Smooth muscle cell of the brain vasculature (primary cell): ENCODE data around the gene MCM3.

Experiments
- DNase-seq: peaks from one replicate; pipeline ENCODE4 v3.0.0-alpha.2; 2012; ENCODE audit warnings: low read depth, low spot score

Gene MCM3

DNA sequence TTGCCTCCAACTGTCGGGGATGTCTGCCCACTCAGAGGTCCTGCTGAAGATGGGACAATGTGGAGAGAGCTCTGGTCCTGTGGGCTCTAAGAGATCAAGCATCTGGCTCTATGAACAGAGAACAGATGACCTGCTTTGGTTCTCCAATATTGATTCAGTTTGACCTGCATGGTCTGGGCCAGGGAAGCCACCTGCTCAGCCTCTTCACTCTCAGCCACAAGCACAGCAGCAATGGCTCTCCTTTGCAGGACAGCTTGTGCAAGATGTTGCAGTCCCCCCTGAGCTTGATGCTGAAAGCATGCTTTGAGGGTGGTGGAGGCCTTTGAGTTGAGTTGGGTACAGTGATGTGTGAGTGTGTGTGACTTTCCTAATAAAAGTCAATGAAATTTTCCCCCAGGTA, 18.6 kb upstream of the MCM3 start:
- DNase-seq: no peak

- no peak for DNase-seq
Observed at GRCh38 chr6:52301326-52301725, 16.8 kb upstream of the MCM3 start.

DNA sequence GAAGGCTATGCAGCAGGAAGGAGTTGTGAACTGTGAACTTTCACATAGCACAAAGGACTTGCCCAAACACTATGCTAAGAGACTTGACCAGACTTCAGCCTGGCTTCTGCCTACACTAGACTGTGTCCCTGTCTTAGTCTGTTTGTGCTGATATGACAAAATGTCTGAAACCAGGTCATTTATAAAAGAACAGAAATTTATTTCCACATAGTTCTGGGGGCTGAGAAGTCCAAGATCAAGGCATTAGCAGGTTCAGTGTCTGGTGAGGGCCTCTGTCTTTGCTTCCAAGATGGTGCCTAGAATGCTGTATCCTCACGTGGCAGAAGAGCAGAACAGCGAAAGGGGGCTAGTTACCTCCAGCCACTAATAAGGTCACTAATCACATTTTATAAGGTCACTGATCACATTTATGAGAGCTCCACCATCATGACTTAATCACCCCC, 16.0 kb upstream of the MCM3 start:
- no peak for DNase-seq

DNA sequence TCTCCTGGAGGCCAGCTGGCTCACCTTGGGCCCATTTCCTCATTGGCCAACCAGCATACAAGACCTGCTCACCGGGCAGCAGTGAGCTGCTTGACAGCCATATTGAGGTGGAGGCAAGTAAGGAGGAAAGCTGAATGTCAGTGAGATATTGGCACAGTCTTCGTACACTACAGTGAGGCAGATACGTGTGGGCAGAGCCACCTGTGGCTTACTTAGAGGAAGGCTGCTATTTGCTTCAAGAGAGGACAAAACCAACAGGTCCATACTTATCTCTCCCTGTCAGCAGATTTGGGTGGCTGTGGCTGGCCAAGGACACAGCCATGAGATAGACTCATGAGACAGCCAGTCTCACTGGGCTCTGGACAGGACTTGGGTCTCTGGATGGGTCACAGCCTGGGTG, 15.1 kb upstream of the MCM3 start:
- no peak for DNase-seq

GRCh38 chr6:52297433-52297832, 12.9 kb upstream of the MCM3 start:
- no peak for DNase-seq

DNA sequence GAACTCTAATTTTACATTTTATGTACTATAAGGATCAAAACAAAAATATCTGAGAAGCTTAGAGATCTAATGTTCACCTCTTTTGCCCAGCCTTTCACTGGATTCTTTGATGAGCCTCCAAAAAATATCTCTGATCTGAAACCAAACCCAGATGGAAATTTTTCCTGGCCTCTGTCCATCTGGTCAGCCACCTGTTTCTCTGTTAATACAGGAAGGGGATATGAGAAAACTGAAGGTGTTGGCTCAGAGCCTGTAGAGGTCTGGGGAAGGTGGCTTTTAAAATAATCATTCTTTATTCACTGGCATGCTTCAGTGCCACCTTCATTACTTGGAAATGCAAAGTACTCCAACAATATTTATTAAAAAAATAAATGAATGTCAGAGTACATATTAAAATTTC, 8.5 kb upstream of the MCM3 start:
- no peak for DNase-seq

DNA sequence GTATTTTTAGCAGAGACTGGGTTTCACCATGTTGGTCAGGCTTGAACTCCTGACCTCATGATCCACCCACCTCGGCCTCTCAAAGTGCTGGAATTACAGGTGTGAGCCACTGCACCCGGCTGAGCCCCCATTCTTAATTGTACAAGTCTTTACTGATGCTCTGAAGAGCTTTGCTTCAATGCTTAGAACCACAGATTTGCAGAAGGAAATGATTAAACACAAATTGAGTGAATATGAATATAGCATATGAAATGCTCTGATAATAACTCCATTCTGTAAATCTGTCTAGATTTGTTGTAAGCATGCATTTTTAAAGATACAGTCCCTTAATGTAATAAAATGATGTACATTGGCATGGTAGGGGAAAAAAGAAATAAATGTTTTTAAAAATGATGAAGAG, 4.3 kb upstream of the MCM3 start:
- DNase-seq: no peak

DNA sequence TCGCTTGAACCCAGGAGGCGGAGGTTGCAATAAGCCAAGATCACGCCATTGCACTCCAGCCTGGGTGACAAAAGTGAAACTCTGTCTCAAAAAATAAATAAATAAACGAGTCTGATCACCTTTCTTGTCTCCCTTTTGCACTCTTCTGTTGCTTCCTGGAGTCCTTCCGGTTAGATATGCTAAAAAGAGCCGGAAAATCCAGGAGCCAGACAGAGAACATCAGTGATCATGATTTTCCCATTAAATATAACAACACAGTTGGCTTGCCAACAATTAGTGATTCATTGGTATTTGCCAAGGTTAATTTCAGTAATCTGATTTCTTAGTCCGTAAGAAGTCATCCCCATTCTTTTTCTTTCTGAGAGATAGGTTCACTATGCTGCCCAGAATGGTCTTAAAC, 3.7 kb upstream of the MCM3 start:
- DNase-seq: no peak

- peak; percentile 36 for DNase-seq
Observed at GRCh38 chr6:52286798-52287432, 2.4 kb upstream of the MCM3 start.

- no peak for DNase-seq
Observed at GRCh38 chr6:52285177-52286068, 881 bp upstream of the MCM3 start.

DNA sequence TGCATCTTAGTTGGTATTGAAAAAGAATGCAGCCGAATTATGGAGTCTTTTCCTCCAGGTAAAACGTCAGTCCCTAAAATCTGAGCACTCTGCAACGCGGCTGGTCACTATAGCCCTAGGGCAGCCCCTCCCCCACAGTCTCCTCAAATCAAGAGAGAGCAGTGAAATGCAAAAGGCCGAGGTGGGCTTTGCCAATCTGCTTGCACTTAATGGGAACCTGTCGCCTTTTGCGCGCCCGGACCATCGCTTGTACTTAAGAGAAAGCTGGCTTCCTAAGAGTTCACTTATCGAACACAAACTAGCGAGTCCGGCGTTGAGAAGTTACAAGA, 447 bp downstream of the MCM3 start:
- no peak for DNase-seq

GRCh38 chr6:52283111-52283510, 1.4 kb downstream of the MCM3 start:
- DNase-seq: no peak

DNA sequence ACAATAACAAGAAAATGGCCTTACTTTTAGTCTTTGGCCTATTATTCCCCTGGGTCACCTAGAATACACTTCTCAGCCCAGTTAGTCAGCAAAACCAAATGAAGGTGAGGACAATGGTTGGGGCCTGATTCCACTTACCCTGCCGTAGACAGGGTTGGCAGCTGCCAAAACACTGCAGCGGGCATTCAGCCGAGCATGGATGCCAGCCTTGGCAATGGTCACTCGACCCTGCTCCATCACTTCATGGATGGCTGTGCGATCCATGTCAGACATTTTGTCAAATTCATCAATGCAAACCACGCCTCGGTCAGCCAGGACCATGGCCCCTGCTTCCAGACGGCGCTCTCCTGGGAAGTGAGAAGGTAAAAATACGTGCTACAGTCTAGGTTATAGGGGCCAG, 8.4 kb downstream of the MCM3 start:
- DNase-seq: no peak

DNA sequence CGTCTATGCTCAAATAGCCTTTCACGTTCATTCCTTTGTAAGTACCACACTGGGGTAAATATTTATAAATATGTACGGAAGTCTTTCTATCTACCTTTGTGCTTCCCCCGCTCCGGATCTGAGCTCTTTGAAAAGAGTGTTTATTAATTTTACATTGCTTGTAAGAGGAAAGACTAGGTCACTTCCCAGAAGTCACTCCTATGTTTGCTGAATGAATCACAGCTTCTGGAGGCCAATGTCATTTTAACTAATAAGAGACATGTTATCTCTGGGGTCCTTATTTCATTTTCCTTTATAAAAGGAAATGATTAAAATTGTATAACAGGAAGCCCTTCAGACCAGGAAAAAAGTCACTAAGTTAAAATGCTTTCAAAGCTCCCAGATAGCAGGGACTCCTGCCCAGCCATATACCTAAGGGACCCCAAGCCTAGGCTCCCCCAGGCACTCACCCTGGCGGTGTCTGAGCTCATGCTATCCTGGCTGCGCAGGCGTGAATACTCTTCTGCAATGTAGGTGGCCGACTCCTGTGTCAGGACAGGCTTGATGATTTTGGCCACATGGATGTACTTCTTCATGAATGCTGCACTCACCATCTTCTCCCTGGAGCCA, 12.6 kb downstream of the MCM3 start:
- no peak for DNase-seq

DNA sequence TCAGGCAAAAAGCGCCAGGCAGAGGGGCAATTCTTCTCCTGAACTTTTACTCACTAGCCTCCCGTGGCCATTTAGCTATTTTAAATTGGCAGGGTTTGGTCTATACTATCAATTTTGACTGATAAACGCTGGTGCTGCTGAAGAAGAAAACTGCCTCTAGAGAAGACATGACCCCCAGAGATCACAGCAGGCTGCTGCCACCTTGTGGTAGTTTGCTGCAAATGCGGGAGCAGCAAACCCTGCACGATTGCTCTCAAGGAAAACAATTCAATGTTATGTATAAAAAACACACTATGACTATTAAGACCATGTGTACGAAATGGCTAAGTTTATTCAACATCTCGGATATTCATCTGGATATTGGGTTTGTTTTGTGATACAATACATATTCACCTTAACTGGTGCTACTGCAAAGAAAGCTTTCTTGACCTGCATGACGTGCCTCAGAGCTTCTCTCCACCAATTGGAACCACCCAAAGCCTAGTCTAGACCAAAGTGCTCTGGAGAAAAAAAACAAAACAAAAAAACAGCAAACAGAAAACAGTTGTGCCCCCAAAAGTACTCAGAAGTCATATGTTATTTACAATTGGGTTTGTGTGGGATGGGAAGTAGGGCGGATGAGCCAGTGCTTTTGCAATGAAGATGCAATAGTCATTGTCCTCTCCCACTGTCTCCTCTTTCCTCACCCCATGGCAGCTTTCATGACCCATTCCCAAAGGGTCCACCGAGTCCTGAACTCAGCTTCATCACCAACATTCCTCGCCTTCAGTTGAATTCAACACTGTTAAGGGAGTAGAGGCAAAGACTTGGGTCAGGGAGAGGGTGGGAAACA, 20.6 kb downstream of the MCM3 start:
- DNase-seq: peak; percentile 24

DNA sequence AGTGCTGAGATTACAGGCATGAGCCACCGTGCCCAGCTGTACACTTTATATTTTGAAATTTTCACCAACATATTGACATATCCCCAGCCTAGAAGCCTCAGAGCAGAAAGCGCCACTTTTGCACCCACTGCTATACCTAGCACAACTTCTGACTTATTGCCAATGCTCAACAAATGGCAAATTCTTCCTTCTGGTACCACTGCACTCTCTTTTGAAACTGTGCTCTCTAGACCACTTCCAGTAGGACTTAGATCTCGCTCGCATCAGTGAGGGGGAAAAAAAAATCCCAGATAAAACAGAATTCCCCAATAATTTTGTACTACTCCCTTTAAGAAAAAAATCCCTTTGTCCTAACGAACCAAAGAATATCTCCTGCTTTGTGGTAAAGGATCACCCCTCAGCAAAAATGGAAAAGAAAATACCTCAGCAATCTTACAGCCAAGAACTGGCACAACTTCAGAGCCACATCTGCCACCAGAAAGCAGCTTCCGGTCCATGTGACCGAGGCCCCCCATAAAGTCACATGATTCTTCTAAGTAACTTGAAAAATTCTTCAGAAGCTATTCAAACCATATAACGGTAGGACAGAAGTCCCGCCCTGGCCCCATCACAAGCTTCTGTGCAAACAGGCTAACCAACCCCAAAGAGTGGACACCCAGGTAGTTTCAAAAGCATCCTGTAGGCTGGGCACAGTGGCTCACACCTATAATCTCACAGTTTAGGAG, 21.8 kb downstream of the MCM3 start:
- no peak for DNase-seq

- no peak for DNase-seq
Observed at GRCh38 chr6:52261229-52261628, 23.3 kb downstream of the MCM3 start.

- DNase-seq: no peak
Observed at GRCh38 chr6:52260634-52261033, 23.9 kb downstream of the MCM3 start.

GRCh38 chr6:52255434-52255833, 29.1 kb downstream of the MCM3 start:
- no peak for DNase-seq

DNA sequence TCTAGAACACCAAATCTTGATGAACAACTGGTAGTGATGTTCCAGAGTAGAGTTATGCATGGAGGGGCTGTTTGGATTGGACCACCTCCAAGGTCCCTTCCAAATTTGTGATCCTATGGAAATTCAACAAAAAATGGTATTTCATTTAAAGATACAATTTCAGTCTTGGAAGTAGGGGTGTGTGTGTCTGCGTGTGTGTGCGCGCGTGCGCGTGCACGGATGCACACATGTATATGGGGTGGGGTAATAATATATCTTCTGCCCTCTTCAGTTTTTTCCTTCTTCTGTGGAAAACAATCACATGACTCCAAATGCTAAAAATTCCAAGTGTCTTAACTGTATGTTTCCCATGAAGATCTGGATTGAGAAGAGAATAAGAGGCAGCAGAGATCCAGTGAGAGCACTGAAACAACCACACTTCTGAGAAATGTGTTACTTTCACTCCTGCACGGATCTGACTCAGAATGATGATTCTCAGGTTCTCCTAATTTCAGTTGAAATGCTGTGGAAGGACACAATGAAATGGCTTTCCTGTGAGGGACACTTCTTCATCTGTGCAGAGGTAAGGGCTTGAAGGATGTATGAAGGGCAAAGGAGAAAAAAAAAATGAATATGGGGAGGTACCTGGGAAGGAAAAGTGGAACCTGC, 29.7 kb downstream of the MCM3 start:
- no peak for DNase-seq

DNA sequence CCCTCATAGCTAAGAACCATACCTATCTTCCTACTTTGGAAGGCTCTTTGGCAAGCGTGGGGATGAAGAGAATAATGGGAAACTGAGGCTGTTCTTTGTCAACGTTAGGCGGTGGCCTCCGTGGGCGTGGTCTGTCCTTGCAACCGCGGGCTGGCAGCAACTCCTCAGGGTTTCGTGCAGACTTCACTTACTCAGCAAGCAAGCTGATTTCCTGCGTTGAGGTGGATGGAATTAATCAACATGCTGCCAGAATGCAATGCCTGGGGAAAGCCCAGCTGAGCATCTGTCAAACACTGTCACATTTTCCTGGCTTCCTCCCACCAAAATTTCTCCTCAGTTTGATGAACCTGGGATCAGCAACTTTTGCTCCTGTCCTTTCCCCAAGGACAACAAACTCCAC, 31.0 kb downstream of the MCM3 start:
- no peak for DNase-seq
